Neural crest cell (in vitro differentiated cells): ENCODE results near the gene FAM13A. TPM values are rescaled to one million over a fixed set of nuclear protein-coding genes. Genes with fewer than 3 reads are reported as not detected.
"Not testable (repeated sequence)": the region's sequence is repeated elsewhere in the genome, so short reads cannot be mapped to it uniquely, and the experiment has no call there.

ENCODE experiments used
- DNase-seq: peaks from one replicate; pipeline ENCODE4 v3.0.0; 2021; ENCODE audit warnings: low read depth, mixed read lengths, low spot score
- H3K27ac Mint-ChIP-seq: one replicate; pipeline ENCODE4 v1.8.0; 2021; ENCODE audit warnings: mild to moderate bottlenecking, mixed read lengths; ENCODE audit not compliant: unreplicated experiment
- H3K27me3 Mint-ChIP-seq: 2 replicates; pipeline ENCODE4 v1.8.0; 2021; ENCODE audit warnings: low read depth, mild to moderate bottlenecking, mixed read lengths
- H3K36me3 Mint-ChIP-seq: 2 replicates; pipeline ENCODE4 v1.8.0; 2021; ENCODE audit warnings: low read depth, mild to moderate bottlenecking, mixed read lengths
- H3K4me1 Mint-ChIP-seq: 2 replicates; pipeline ENCODE4 v1.8.0; 2021; ENCODE audit warnings: mixed read lengths
- H3K4me3 Mint-ChIP-seq: one replicate; pipeline ENCODE4 v1.8.0; 2021; ENCODE audit warnings: mild to moderate bottlenecking, mixed read lengths
- H3K9me3 Mint-ChIP-seq: 2 replicates; pipeline ENCODE4 v1.8.0; 2021; ENCODE audit warnings: mixed read lengths
- CTCF ChIP-seq: fragments of 200-600 bp; sonication (generic); conservative IDR thresholded peaks from 2 replicates; pipeline ENCODE4 v1.5.0; 2021; ENCODE audit warnings: antibody characterized with exemption, mild to moderate bottlenecking
- total RNA-seq: library from RNA; stranded (reverse); gene quantifications from 2 replicates; pipeline ENCODE4 v1.2.1, GENCODE V29; 2021

Gene FAM13A
- total RNA-seq, 1 donor from 2014 or later: 18.1 TPM

DNA sequence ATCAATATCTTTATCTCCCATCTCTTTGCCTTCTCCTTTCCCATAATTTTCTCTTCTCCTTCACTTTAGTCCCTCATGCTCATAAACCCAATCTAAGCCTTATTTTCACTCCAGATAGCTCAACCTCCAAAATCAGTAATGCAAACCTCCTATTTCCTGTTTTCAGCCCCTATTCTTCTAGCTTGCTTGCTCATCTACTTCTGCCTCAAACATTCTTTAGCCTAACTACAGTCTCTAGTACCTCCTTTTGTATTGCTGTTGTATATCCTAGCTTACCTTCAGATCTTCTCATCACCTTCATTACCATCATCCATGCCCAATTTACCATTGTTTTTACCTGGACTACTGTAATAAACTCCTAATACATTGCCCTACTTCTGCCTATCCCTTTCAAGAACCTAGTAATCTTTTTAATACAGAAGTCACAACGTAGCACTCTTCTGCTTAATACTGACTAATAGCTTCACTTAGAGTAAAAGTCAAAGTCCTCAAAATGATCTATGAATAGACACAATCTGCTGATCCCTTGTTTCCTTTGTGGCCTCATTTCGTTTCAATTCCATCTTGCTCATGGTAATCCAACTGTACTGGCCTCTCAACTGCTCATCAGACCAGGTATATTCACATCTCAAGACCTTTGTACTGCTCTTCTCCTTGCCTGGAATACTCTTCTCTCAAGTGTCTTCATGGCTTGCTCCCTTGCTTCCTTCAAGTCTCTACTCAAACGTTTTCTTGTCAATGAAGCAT lies 123.4 kb downstream of the FAM13A start:
- Mint-ChIP-seq H3K9me3 (peaks cover 2% of the 10 kb centered on the region), H3K4me3 (no peak overlapping the region), H3K27ac (no peak overlapping the region), H3K4me1 (no peaks in the 10 kb centered on the region), H3K27me3 (no peaks in the 10 kb centered on the region), H3K36me3 (peaks cover 24% of the 10 kb centered on the region)
- TF ChIP-seq CTCF: no peak
- no peak for DNase-seq

GRCh38 chr4:88928852-88929251 lies 128.1 kb downstream of the FAM13A start:
- no peak overlapping the region for H3K27ac Mint-ChIP-seq
- H3K4me1 Mint-ChIP-seq: no peaks in the 10 kb centered on the region
- no peaks in the 10 kb centered on the region for H3K27me3 Mint-ChIP-seq
- H3K4me3 Mint-ChIP-seq: no peak overlapping the region
- H3K36me3 Mint-ChIP-seq: peaks cover 23% of the 10 kb centered on the region
- TF ChIP-seq CTCF: no peak
- DNase-seq: no peak
- peaks cover 6% of the 10 kb centered on the region for H3K9me3 Mint-ChIP-seq

- H3K27me3 Mint-ChIP-seq: no peaks in the 10 kb centered on the region
- H3K9me3 Mint-ChIP-seq: peaks cover 6% of the 10 kb centered on the region
- DNase-seq: no peak
- H3K4me3 Mint-ChIP-seq: no peak overlapping the region
- H3K27ac Mint-ChIP-seq: no peak overlapping the region
- H3K36me3 Mint-ChIP-seq: peaks cover 23% of the 10 kb centered on the region
- H3K4me1 Mint-ChIP-seq: no peaks in the 10 kb centered on the region
- no peak for TF ChIP-seq CTCF
These were observed 129.6 kb downstream of the FAM13A start for GRCh38 chr4:88927420-88927819.

DNA sequence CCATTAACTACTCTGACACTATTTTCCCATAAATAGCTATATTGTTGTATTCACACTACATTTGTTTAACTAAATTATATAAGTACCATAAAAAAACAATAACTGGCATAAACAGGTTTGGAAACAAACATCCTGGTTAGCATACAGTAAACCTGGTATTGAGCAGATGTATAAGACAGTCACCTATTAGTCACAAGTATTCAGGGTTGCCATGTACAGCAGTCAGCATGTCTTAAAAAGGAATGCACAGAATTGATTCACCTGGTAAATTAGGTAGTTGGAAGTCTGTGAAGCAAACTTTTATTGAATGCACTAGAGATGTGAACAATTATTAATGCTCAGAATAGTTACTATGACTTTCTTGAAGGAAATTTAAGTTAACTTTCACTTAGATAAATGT lies 137.9 kb downstream of the FAM13A start:
- Mint-ChIP-seq H3K4me1 (no peaks in the 10 kb centered on the region), H3K27ac (no peak overlapping the region), H3K9me3 (peaks cover 2% of the 10 kb centered on the region), H3K4me3 (no peak overlapping the region), H3K36me3 (peaks cover 19% of the 10 kb centered on the region), H3K27me3 (no peaks in the 10 kb centered on the region)
- no peak for DNase-seq
- TF ChIP-seq CTCF: no peak

DNA sequence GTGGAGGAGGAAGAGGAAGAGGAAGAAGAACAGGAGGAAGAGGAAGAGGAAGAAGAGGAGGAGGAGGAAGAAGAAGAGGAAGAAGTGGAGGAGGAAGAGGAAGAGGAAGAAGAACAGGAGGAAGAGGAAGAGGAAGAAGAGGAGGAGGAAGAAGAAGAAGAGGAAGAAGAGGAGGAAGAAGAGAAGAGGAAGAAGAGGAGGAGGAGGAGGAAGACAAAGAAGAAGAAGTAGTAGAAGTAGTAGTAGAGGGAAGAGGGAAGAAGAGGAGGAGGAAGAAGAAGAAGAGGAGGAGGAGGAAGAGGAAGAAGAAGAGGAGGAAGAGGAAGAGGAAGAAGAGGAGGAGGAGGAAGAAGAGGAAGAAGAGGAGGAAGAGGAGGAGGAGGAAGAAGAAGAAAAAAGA lies 143.8 kb downstream of the FAM13A start:
- not testable (repeated sequence) for H3K4me3 Mint-ChIP-seq, H3K27me3 Mint-ChIP-seq, H3K9me3 Mint-ChIP-seq, H3K4me1 Mint-ChIP-seq, DNase-seq, H3K36me3 Mint-ChIP-seq, H3K27ac Mint-ChIP-seq
